ENCODE data around the gene ARHGAP26. TPM values are rescaled to one million over a fixed set of nuclear protein-coding genes. Genes with fewer than 3 reads are reported as not detected.

ARHGAP26 gene
- total RNA-seq, 1 donor from 2014 or later = 8.9 TPM

GRCh38 chr5:142810743-142811290 lies 40.6 kb downstream of the ARHGAP26 start:
- H3K27ac Mint-ChIP-seq = no peak overlapping the region
- peaks cover 44% of the 10 kb centered on the region for H3K4me1 Mint-ChIP-seq
- DNase-seq (ENCODE audit: low spot score in 2 of 2, unreplicated experiment in 2 of 2) = no peak
- no peak for TF ChIP-seq CTCF (IDR thresholded peaks at IDR 0.05; ENCODE audit: unreplicated experiment)
- H3K9me3 Mint-ChIP-seq = no peaks in the 10 kb centered on the region
- H3K4me3 Mint-ChIP-seq = no peak overlapping the region
- no peaks in the 10 kb centered on the region for H3K36me3 Mint-ChIP-seq
- no peaks in the 10 kb centered on the region for H3K27me3 Mint-ChIP-seq (ENCODE audit: low read depth)

- DNase-seq (ENCODE audit: low spot score in 2 of 2, unreplicated experiment in 2 of 2) = no peak
- Mint-ChIP-seq H3K4me1 (peaks cover 44% of the 10 kb centered on the region), H3K4me3 (no peak overlapping the region), H3K27me3 (ENCODE audit: low read depth) (no peaks in the 10 kb centered on the region), H3K9me3 (no peaks in the 10 kb centered on the region), H3K36me3 (no peaks in the 10 kb centered on the region), H3K27ac (no peak overlapping the region)
- no peak for TF ChIP-seq CTCF (IDR thresholded peaks at IDR 0.05; ENCODE audit: unreplicated experiment)
Measured at GRCh38 chr5:142811866-142812557, 41.8 kb downstream of the ARHGAP26 start.

- Mint-ChIP-seq H3K4me1 (peaks cover 36% of the 10 kb centered on the region), H3K27me3 (ENCODE audit: low read depth) (no peaks in the 10 kb centered on the region), H3K36me3 (no peaks in the 10 kb centered on the region), H3K27ac (no peak overlapping the region), H3K9me3 (no peaks in the 10 kb centered on the region), H3K4me3 (no peak overlapping the region)
- TF ChIP-seq CTCF (IDR thresholded peaks at IDR 0.05; ENCODE audit: unreplicated experiment) = no peak
- no peak for DNase-seq (ENCODE audit: low spot score in 2 of 2, unreplicated experiment in 2 of 2)
Measured at GRCh38 chr5:142813220-142813619, 43.0 kb downstream of the ARHGAP26 start.

GRCh38 chr5:142814122-142814521 lies 43.9 kb downstream of the ARHGAP26 start:
- Mint-ChIP-seq H3K4me3 (no peak overlapping the region), H3K4me1 (peaks cover 27% of the 10 kb centered on the region), H3K27me3 (ENCODE audit: low read depth) (no peaks in the 10 kb centered on the region), H3K27ac (no peak overlapping the region), H3K9me3 (no peaks in the 10 kb centered on the region), H3K36me3 (no peaks in the 10 kb centered on the region)
- no peak for DNase-seq (ENCODE audit: low spot score in 2 of 2, unreplicated experiment in 2 of 2)
- no peak for TF ChIP-seq CTCF (IDR thresholded peaks at IDR 0.05; ENCODE audit: unreplicated experiment)

GRCh38 chr5:142815469-142815868 lies 45.3 kb downstream of the ARHGAP26 start:
- no peak for TF ChIP-seq CTCF (IDR thresholded peaks at IDR 0.05; ENCODE audit: unreplicated experiment)
- Mint-ChIP-seq H3K27me3 (ENCODE audit: low read depth) (no peaks in the 10 kb centered on the region), H3K27ac (no peak overlapping the region), H3K4me3 (no peak overlapping the region), H3K36me3 (no peaks in the 10 kb centered on the region), H3K9me3 (no peaks in the 10 kb centered on the region), H3K4me1 (peaks cover 13% of the 10 kb centered on the region)
- DNase-seq (ENCODE audit: low spot score in 2 of 2, unreplicated experiment in 2 of 2) = no peak

Data from mesothelial cell of epicardium (in vitro differentiated cells).